Endothelial cell of umbilical vein (primary cell): Measurements from ENCODE around the gene RNF186. TPM values are rescaled to one million over a fixed set of nuclear protein-coding genes. Genes with fewer than 3 reads are reported as not detected.
A peak's percentile ranks its signal among the peaks of the same experiment; 100 is the strongest.

Experiments used
- BruUV-seq: library from RNA; stranded (reverse); fragments of 400-500 nt; replicated peaks from 2 replicates; lab custom pipeline; 2021; lab: Mats Ljungman, UMichigan
- CTCF ChIA-PET: fragments of 300-600, 350-600 bp; sonication (Branson Sonifier 250); formaldehyde crosslinking; loops from one replicate; lab custom pipeline; 2021; ENCODE audit warnings: antibody characterized with exemption, inconsistent platforms; lab: Charles Lee
- POLR2A ChIA-PET: fragments of 300-600, 350-600 bp; sonication (Branson Sonifier 250); formaldehyde crosslinking; loops from one replicate; lab custom pipeline; 2021; ENCODE audit warnings: antibody characterized with exemption, inconsistent platforms; lab: Charles Lee
- DNase-seq: peaks from one replicate; pipeline ENCODE4 v3.0.0-alpha.2; 2011; ENCODE audit warnings: low read depth, low spot score
- FAIRE-seq: peaks from 2 replicates; lab custom pipeline; 2011; peaks lifted over from hg19 to GRCh38; lab: Jason Lieb, UNC
- H2AFZ ChIP-seq: 2 replicates; pipeline ENCODE4 v1.6.0; 2012; ENCODE audit warnings: low read depth, low read length, control low read depth, inconsistent platforms
- H3K27ac ChIP-seq: 2 replicates; pipeline ENCODE4 v1.5.1; 2011; ENCODE audit warnings: low read depth, mild to moderate bottlenecking, control low read depth, low read length, moderate library complexity; ENCODE audit not compliant: insufficient read depth
- H3K27me3 ChIP-seq, 2 experiments: 2 replicates each; pipeline versions ENCODE4 v1.6.0 to v1.6.1; 2011; ENCODE audit warnings: low read length in 2 of 2, mixed read lengths in 1 of 2; ENCODE audit not compliant: control insufficient read depth in 2 of 2, insufficient read depth in 2 of 2
- H3K36me3 ChIP-seq, 2 experiments: 2 replicates in 1 of 2; 3 replicates in 1 of 2; pipeline ENCODE4 v1.5.1; 2011; ENCODE audit warnings: low read length in 2 of 2, mild to moderate bottlenecking in 1 of 2, moderate library complexity in 1 of 2; ENCODE audit not compliant: control insufficient read depth in 2 of 2, insufficient read depth in 2 of 2; ENCODE audit errors: extremely low read depth in 1 of 2
- H3K4me1 ChIP-seq: 3 replicates; pipeline ENCODE4 v1.5.1; 2011; ENCODE audit warnings: mild to moderate bottlenecking, low read length; ENCODE audit not compliant: control insufficient read depth, insufficient read depth; ENCODE audit errors: extremely low read depth
- H3K4me2 ChIP-seq: 2 replicates; pipeline ENCODE4 v1.6.1; 2011; ENCODE audit warnings: low read length, control low read depth, mixed read lengths; ENCODE audit not compliant: insufficient read depth
- H3K4me3 ChIP-seq, 3 experiments: fragments of 200-600 bp in 1 of 3; sonication (generic), shearing (Covaris generic) in 1 of 3; replicated peaks in 1 of 3; 2 replicates each; pipeline ENCODE4 v1.5.1; 2011 to 2016; ENCODE audit warnings: control low read depth in 3 of 3, low read length in 3 of 3, mild to moderate bottlenecking in 2 of 3, inconsistent platforms in 1 of 3, low read depth in 1 of 3, moderate library complexity in 1 of 3; ENCODE audit not compliant: insufficient read depth in 1 of 3
- H3K79me2 ChIP-seq: 2 replicates; pipeline ENCODE4 v1.6.0; 2012; ENCODE audit warnings: low read length, inconsistent platforms; ENCODE audit not compliant: control insufficient read depth, insufficient read depth
- H3K9ac ChIP-seq: replicated peaks from 2 replicates; pipeline ENCODE3; 2011; ENCODE audit warnings: low read length, control low read depth; ENCODE audit not compliant: insufficient read depth; ENCODE audit errors: extremely low read depth
- H3K9me1 ChIP-seq: replicated peaks from 3 replicates; pipeline ENCODE4 v1.6.0; 2011; ENCODE audit warnings: mild to moderate bottlenecking, low read length; ENCODE audit not compliant: control insufficient read depth, insufficient read depth; ENCODE audit errors: extremely low read depth
- H3K9me3 ChIP-seq: replicated peaks from 2 replicates; pipeline ENCODE4 v1.5.1; 2012; ENCODE audit warnings: low read length, inconsistent platforms; ENCODE audit not compliant: control insufficient read depth, insufficient read depth
- H4K20me1 ChIP-seq: replicated peaks from 2 replicates; pipeline ENCODE3; 2011; ENCODE audit warnings: mild to moderate bottlenecking, low read length; ENCODE audit not compliant: control insufficient read depth, insufficient read depth; ENCODE audit errors: extremely low read depth
- CTCF ChIP-seq, 2 donors: IDR thresholded peaks; 1 replicate in 1 of 2; 2 replicates in 1 of 2; pipeline ENCODE4 v1.5.1; 2011; ENCODE audit warnings: low read length in 2 of 2, mild to moderate bottlenecking in 2 of 2, moderate library complexity in 2 of 2, control low read depth in 1 of 2, inconsistent platforms in 1 of 2, low read depth in 1 of 2; ENCODE audit not compliant: insufficient read depth in 1 of 2; ENCODE audit errors: extremely low read depth in 1 of 2
- EZH2 ChIP-seq: IDR thresholded peaks from 2 replicates; pipeline ENCODE4 v1.6.1; 2012; ENCODE audit warnings: borderline replicate concordance, low read depth, mild to moderate bottlenecking, moderate library complexity, low read length, inconsistent platforms; ENCODE audit not compliant: severe bottlenecking
- FOS ChIP-seq: IDR thresholded peaks from 2 replicates; pipeline ENCODE4 v1.6.1; 2011; ENCODE audit warnings: mild to moderate bottlenecking, low read length, moderate library complexity, borderline replicate concordance; ENCODE audit not compliant: insufficient read depth
- GATA2 ChIP-seq: IDR thresholded peaks from 2 replicates; pipeline ENCODE4 v1.7.0; 2011; ENCODE audit warnings: low read depth, mild to moderate bottlenecking, moderate library complexity, mixed read lengths, low read length; ENCODE audit not compliant: insufficient read length, insufficient read depth
- JUN ChIP-seq: IDR thresholded peaks from 2 replicates; pipeline ENCODE4 v1.6.1; 2011; ENCODE audit warnings: borderline replicate concordance, low read depth; ENCODE audit not compliant: insufficient read length, insufficient read depth
- MAX ChIP-seq: IDR thresholded peaks from 2 replicates; pipeline ENCODE4 v1.6.1; 2011; ENCODE audit not compliant: insufficient read depth, insufficient read length
- POLR2A ChIP-seq: IDR thresholded peaks from 2 replicates; pipeline ENCODE4 v1.6.1; 2012; ENCODE audit warnings: low read depth, mild to moderate bottlenecking, control low read depth, low read length
- dilution Hi-C: fragments of 300-500 bp; cut with MboI; formaldehyde crosslinking; loops from one replicate; pipeline ENCODE4 v1.15.0; 2019; ENCODE audit warnings: low sequenced_read_pairs; ENCODE audit not compliant: extremely low pct_ligation_motif_present
- intact Hi-C: fragments of 100-400 bp; cut with micrococcal nuclease; formaldehyde crosslinking; loops from one replicate; pipeline ENCODE4 v1.10.0; 2022
- polyA plus RNA-seq, 4 experiments: library from polyadenylated mRNA; depleted of rRNA in 3 of 4; stranded (reverse) in 3 of 4; unstranded in 1 of 4; fragments of >200 nt; gene quantifications; 2 replicates each; pipeline versions ENCODE4 v1.2.1 to v1.2.3, GENCODE V29; 2011 to 2012; ENCODE audit warnings: missing spikeins in 1 of 4
- total RNA-seq: library from RNA; stranded (reverse); gene quantifications from 2 replicates; pipeline ENCODE4 v1.2.3, GENCODE V29; 2021

The RNF186 gene
- total and polyA plus RNA-seq, 2 donors (not counting 3 experiments of a cell fraction or from before 2014, with no cell fraction given), result not detected

GRCh38 chr1:19812875-19813642 is 2.0 kb downstream of the RNF186 start:
- no peak overlapping the region for H3K4me2 ChIP-seq
- intact Hi-C loops, result no loop called here
- CTCF ChIA-PET, result interaction anchor here (1.0 to 2.3 kb wide), 4 partner anchors 52 to 151 kb away, joined by 3 to 13 read pairs (median 3); no protein-coding TSS in a partner anchor
- H2AFZ ChIP-seq, result no peak overlapping the region
- no peaks in the 10 kb centered on the region for H3K79me2 ChIP-seq
- no peaks in the 10 kb centered on the region for H3K27me3 ChIP-seq
- no TSS peak for BruUV-seq
- no peaks in the 10 kb centered on the region for H3K4me1 ChIP-seq
- no peak for TF ChIP-seq POLR2A
- TF ChIP-seq JUN, result no peak
- no peak for TF ChIP-seq GATA2
- no peak for TF ChIP-seq FOS
- POLR2A ChIA-PET, result no interaction called here
- no peak for DNase-seq
- no peak for FAIRE-seq
- H3K36me3 ChIP-seq, result no peaks in the 10 kb centered on the region
- dilution Hi-C loops, result no loop called here
- no peaks in the 10 kb centered on the region for H3K9me3 ChIP-seq
- no peaks in the 10 kb centered on the region for H4K20me1 ChIP-seq
- H3K27ac ChIP-seq, result no peak overlapping the region
- H3K9me1 ChIP-seq, result no peaks in the 10 kb centered on the region
- H3K9ac ChIP-seq, result no peak overlapping the region
- H3K4me3 ChIP-seq, result no peak overlapping the region

- no peaks in the 10 kb centered on the region for H3K27me3 ChIP-seq
- no peak overlapping the region for H3K9ac ChIP-seq
- H2AFZ ChIP-seq, result peak overlapping the region; percentile 7
- H3K79me2 ChIP-seq, result no peaks in the 10 kb centered on the region
- no peak for TF ChIP-seq POLR2A
- TF ChIP-seq MAX, result no peak
- TF ChIP-seq EZH2, result no peak
- TF ChIP-seq CTCF (IDR thresholded peaks at IDR 0.05; ENCODE audit: extremely low read depth in 1 of 2, insufficient read depth in 1 of 2, low read depth in 1 of 2, low read length in 2 of 2), result peak; percentile 65 to 79
- no peak overlapping the region for H3K4me3 ChIP-seq
- dilution Hi-C loops (no loop called here), intact Hi-C loops (loop anchor here (1.0 kb wide), 3 partner anchors 49 to 150 kb away; no protein-coding TSS in a partner anchor)
- no peaks in the 10 kb centered on the region for H3K9me3 ChIP-seq
- no TSS peak for BruUV-seq
- no peaks in the 10 kb centered on the region for H4K20me1 ChIP-seq
- no peak overlapping the region for H3K4me2 ChIP-seq
- no peak overlapping the region for H3K27ac ChIP-seq
- no peaks in the 10 kb centered on the region for H3K9me1 ChIP-seq
- DNase-seq (peak; percentile 38), FAIRE-seq (peak; percentile 76)
- ChIA-PET CTCF (interaction anchor here (0.8 to 2.3 kb wide), 15 partner anchors 10 to 150 kb away, joined by 3 to 21 read pairs (median 4); no protein-coding TSS in a partner anchor), POLR2A (no interaction called here)
- no peaks in the 10 kb centered on the region for H3K36me3 ChIP-seq
- no peaks in the 10 kb centered on the region for H3K4me1 ChIP-seq
Observed at GRCh38 chr1:19811206-19811851, 3.8 kb downstream of the RNF186 start.
